DND-41 (cell line): Measurements from ENCODE around the gene ATF5.

Source experiments
- ATAC-seq: fragments of 200-7000 bp; cut with Tn5 transposase; 3 replicates; pipeline ENCODE4 v1.9.1; 2021; ENCODE audit warnings: low read depth; ENCODE audit not compliant: insufficient read depth
- DNase-seq: peaks from one replicate; pipeline ENCODE4 v3.0.0-alpha.2; 2020
- H2AFZ ChIP-seq: 2 replicates; pipeline ENCODE4 v1.6.0; 2012; ENCODE audit warnings: low read depth, low read length
- H3K27ac ChIP-seq: 2 replicates; pipeline ENCODE4 v1.5.1; 2012; ENCODE audit warnings: low read length, inconsistent platforms
- H3K27me3 ChIP-seq: fragments of 200-600 bp; sonication (generic); 2 replicates; pipeline ENCODE4 v1.6.0; 2012; ENCODE audit warnings: low read length, mild to moderate bottlenecking, inconsistent platforms; ENCODE audit not compliant: insufficient read depth, poor library complexity
- H3K36me3 ChIP-seq: 2 replicates; pipeline ENCODE4 v1.5.1; 2012; ENCODE audit warnings: low read length, inconsistent platforms; ENCODE audit not compliant: insufficient read depth
- H3K4me1 ChIP-seq: 2 replicates; pipeline ENCODE4 v1.5.1; 2012; ENCODE audit warnings: mild to moderate bottlenecking, low read length; ENCODE audit not compliant: insufficient read depth
- H3K4me2 ChIP-seq: 2 replicates; pipeline ENCODE4 v1.6.0; 2012; ENCODE audit warnings: mild to moderate bottlenecking, moderate library complexity, low read length, inconsistent platforms; ENCODE audit not compliant: insufficient read depth
- H3K4me3 ChIP-seq, 2 experiments: fragments of 200-600 bp in 1 of 2; shearing (Covaris generic) in 1 of 2; 2 replicates each; pipeline ENCODE4 v1.5.1; 2012 to 2016; ENCODE audit warnings: inconsistent platforms in 2 of 2, low read length in 2 of 2, mild to moderate bottlenecking in 2 of 2, low read depth in 1 of 2, moderate library complexity in 1 of 2
- H3K79me2 ChIP-seq: 2 replicates; pipeline ENCODE4 v1.6.0; 2012; ENCODE audit warnings: low read length, inconsistent platforms; ENCODE audit not compliant: insufficient read depth
- H3K9ac ChIP-seq: 2 replicates; pipeline ENCODE4 v1.6.0; 2012; ENCODE audit warnings: low read depth, mild to moderate bottlenecking, inconsistent platforms, low read length, moderate library complexity
- H3K9me3 ChIP-seq: 2 replicates; pipeline ENCODE4 v1.5.1; 2012; ENCODE audit warnings: low read length, moderate library complexity, mild to moderate bottlenecking, inconsistent platforms; ENCODE audit not compliant: insufficient read depth, severe bottlenecking
- H4K20me1 ChIP-seq: 2 replicates; pipeline ENCODE4 v1.6.0; 2012; ENCODE audit warnings: low read length; ENCODE audit not compliant: insufficient read depth
- EZH2 ChIP-seq: IDR thresholded peaks from 3 replicates; pipeline ENCODE4 v1.6.1; 2012; ENCODE audit warnings: borderline replicate concordance, low read depth, mild to moderate bottlenecking, moderate library complexity, low read length, inconsistent platforms; ENCODE audit not compliant: severe bottlenecking
- TF ChIP-seq, protein P1 (sequence below): IDR thresholded peaks from 2 replicates; pipeline ENCODE4 v1.5.1; 2012; ENCODE audit warnings: borderline replicate concordance, low read length, moderate library complexity, mild to moderate bottlenecking; ENCODE audit not compliant: poor library complexity, severe bottlenecking; ENCODE audit errors: extremely low read depth

ATF5 gene

DNA sequence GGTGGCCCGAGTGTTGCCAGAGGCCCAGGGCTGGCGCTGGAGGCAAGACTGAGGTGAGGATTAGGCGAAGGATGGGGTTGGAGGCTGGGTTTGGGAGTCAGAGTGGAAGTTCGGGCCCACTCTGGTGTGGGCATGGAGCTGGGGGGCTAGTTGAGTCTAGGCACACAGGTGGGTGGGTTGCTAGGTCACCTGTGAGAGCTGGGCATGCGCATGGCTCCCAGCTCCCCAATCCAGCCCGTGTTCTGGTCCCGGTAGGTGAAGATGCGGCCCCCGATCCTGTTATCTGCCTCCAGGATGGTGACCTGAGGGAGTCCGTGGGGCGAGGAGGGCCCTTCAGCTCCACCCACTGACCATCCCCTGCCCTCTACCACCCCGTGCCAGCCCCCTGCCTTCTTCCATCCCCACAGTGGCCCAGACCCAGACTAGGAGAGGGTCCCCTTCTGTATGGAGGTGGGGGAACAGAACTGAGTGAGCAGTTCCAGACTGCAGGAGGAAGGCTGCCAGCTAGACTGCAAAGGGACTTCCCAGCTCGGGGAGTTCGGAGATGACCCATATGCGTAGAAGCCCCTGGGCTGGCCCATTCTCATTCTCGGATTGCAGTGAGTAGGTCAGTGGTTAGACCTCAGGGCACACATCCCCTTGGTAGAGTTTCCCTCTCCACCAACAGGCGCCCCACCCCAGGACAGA lies 34.0 kb upstream of the ATF5 start:
- Histone ChIP-seq H3K27me3 (no peaks in the 10 kb centered on the region), H3K9me3 (no peaks in the 10 kb centered on the region), H3K27ac (no peak overlapping the region), H2AFZ (no peak overlapping the region), H3K9ac (no peak overlapping the region), H3K4me3 (no peak overlapping the region), H3K4me1 (peaks cover 7% of the 10 kb centered on the region; the same call in 1 of the 2 replicates), H3K36me3 (no peaks in the 10 kb centered on the region), H3K79me2 (no peaks in the 10 kb centered on the region), H3K4me2 (no peak overlapping the region), H4K20me1 (no peaks in the 10 kb centered on the region)
- TF ChIP-seq EZH2: no peak
- TF ChIP-seq, protein P1, sequence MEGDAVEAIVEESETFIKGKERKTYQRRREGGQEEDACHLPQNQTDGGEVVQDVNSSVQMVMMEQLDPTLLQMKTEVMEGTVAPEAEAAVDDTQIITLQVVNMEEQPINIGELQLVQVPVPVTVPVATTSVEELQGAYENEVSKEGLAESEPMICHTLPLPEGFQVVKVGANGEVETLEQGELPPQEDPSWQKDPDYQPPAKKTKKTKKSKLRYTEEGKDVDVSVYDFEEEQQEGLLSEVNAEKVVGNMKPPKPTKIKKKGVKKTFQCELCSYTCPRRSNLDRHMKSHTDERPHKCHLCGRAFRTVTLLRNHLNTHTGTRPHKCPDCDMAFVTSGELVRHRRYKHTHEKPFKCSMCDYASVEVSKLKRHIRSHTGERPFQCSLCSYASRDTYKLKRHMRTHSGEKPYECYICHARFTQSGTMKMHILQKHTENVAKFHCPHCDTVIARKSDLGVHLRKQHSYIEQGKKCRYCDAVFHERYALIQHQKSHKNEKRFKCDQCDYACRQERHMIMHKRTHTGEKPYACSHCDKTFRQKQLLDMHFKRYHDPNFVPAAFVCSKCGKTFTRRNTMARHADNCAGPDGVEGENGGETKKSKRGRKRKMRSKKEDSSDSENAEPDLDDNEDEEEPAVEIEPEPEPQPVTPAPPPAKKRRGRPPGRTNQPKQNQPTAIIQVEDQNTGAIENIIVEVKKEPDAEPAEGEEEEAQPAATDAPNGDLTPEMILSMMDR: no peak
- no peak for DNase-seq
- no peak for ATAC-seq

DNA sequence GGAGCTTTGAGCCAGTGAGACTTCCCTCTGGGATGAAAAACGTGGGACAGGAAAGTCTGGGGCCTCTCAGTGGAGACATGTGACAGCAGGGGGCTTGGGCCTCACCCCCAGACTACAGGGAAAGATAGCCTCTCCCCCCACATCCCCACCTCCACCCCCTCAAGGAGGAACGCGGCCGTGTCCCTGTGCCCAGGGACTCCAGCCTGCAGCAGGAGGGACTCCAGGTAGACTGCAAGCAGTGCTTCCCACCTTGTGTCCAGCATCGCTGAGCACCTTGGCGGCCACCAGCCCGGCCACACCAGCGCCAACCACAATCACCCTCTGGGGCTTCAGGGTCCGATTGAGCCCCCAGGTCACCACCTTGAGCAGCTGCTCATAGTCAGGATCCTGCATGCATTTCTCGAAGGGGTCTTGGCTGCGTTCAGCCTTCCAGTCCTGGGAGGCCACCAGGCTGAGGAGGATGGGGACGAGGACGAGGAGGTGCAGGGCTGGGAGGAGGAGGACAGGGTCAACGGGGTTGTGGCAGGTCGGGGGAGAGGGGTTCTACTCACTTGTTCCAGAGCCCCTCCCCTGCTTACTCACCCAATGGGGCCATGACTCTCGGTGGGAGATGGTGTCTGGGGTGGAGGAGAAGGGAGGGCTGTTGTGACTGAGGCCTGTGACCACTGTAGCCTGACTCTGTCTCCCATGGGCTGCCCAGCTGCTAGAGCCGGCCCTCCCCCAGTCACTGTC lies 33.3 kb upstream of the ATF5 start:
- ATAC-seq (no peak), DNase-seq (no peak)
- Histone ChIP-seq H3K4me2 (no peak overlapping the region), H4K20me1 (no peaks in the 10 kb centered on the region), H3K36me3 (no peaks in the 10 kb centered on the region), H2AFZ (no peak overlapping the region), H3K27ac (no peak overlapping the region), H3K9me3 (no peaks in the 10 kb centered on the region), H3K9ac (no peak overlapping the region), H3K4me1 (peaks cover 7% of the 10 kb centered on the region; the same call in 1 of the 2 replicates), H3K27me3 (no peaks in the 10 kb centered on the region), H3K4me3 (no peak overlapping the region), H3K79me2 (no peaks in the 10 kb centered on the region)
- TF ChIP-seq EZH2: no peak
- TF ChIP-seq, protein P1: no peak

DNA sequence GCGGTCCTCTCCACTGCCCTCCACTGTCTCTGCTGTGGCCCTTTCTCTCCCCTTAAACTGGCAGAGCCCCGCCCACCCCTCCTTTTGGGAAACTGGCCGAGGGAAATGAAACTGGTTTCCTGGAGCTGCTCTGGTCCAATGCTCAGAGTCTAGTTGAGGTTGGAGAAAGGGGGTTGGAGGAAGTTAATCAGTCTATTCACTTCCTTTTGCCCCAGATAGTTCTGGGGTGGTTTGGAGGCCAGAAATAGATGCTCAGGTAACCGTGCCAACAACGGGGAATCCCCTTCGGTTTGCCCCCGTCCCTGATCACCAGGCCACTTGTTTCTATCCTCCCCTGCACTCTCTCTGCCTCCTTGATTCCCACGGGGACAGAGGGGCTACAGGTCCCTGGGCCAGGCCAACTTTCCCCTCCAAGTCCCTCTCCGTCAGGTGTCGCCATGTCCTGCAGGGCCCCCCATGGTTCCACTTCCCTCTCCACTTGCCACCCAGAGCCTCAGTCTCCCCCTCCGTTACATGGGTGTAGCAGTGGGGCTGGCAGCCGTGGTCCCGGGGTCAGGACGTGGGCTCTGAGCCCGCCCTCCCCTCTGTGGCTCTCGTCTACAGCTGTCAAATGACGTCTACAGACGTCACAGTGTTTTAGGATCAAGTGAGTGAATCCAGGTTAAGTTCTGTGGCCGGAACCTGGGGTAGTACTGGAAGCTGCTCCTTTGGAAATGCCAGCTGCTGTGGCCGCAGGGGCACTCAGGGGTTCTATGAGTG lies 32.0 kb upstream of the ATF5 start, which contains the start of gene IL4I1:
Gene IL4I1 (minus strand): TSS at position 25 of the 759 bp plus-strand sequence. CDS start 727 bp downstream, outside the sequence.
- H3K9me3 ChIP-seq: no peaks in the 10 kb centered on the region
- no peak for TF ChIP-seq EZH2
- TF ChIP-seq, protein P1: no peak
- no peak for DNase-seq

More for the DNA sequence above, 32.0 kb upstream of the ATF5 start, which contains the start of gene IL4I1:
- Histone ChIP-seq H3K79me2 (no peaks in the 10 kb centered on the region), H4K20me1 (no peaks in the 10 kb centered on the region), H3K27ac (no peak within 1 kb of the TSS), H3K4me1 (peaks cover 7% of the 10 kb centered on the region; the same call in 1 of the 2 replicates), H3K27me3 (no peaks in the 10 kb centered on the region), H3K9ac (no peak within 1 kb of the TSS), H3K36me3 (no peaks in the 10 kb centered on the region), H3K4me2 (no peak within 1 kb of the TSS), H3K4me3 (no peak within 1 kb of the TSS), H2AFZ (no peak within 1 kb of the TSS)
- peak; percentile 58; the same call in 2 of the 3 replicates for ATAC-seq
